Suprapubic skin (tissue), 3 donors: ENCODE measurements around the gene KDM2A.

Experiments used
- CTCF ChIP-seq, 2 donors: fragments of 200-600 bp in 1 of 2; fragments of 450-650 bp in 1 of 2; sonication (generic) in 1 of 2; IDR thresholded peaks; one replicate each; pipeline ENCODE4 v1.5.1; 2016 to 2019; ENCODE audit warnings: antibody characterized with exemption in 2 of 2, mild to moderate bottlenecking in 1 of 2, moderate library complexity in 1 of 2
- POLR2A ChIP-seq, 2 donors: fragments of 450-650 bp; IDR thresholded peaks; one replicate each; pipeline ENCODE4 v1.6.1; 2017; ENCODE audit warnings: antibody characterized with exemption in 2 of 2, mild to moderate bottlenecking in 2 of 2, moderate library complexity in 2 of 2

GRCh38 chr11:67167091-67167490 is 48.0 kb downstream of the KDM2A start:
- TF ChIP-seq CTCF (IDR thresholded peaks at IDR 0.05) (no peak), POLR2A (IDR thresholded peaks at IDR 0.05) (no peak)
